KOPT-K1 (cell line): ENCODE measurements around the gene HIBADH.
"Not testable (repeated sequence)": the region's sequence is repeated elsewhere in the genome, so short reads cannot be mapped to it uniquely, and the experiment has no call there.

Experiments
- H3K27ac ChIP-seq: fragments of 200-600 bp; sonication (generic); 2 replicates; pipeline ENCODE4 v1.5.1; 2016; ENCODE audit warnings: antibody characterized with exemption, mild to moderate bottlenecking, low read depth, low read length; ENCODE audit not compliant: poor library complexity, severe bottlenecking
- H3K36me3 ChIP-seq: fragments of 200-600 bp; sonication (generic); 2 replicates; pipeline ENCODE4 v1.5.1; 2017; ENCODE audit warnings: antibody characterized with exemption, mild to moderate bottlenecking, low read length, moderate library complexity; ENCODE audit not compliant: insufficient read depth
- H3K9me3 ChIP-seq: fragments of 200-600 bp; sonication (generic); 2 replicates; pipeline ENCODE4 v1.5.1; 2017; ENCODE audit warnings: antibody characterized with exemption, low read length, mild to moderate bottlenecking; ENCODE audit not compliant: insufficient read depth, poor library complexity, severe bottlenecking

HIBADH gene

GRCh38 chr7:27689150-27689549 is 26.5 kb upstream of the HIBADH start:
- Histone ChIP-seq H3K36me3 (no peaks in the 10 kb centered on the region), H3K27ac (no peak overlapping the region), H3K9me3 (no peaks in the 10 kb centered on the region)

- H3K9me3 ChIP-seq = no peaks in the 10 kb centered on the region
- H3K27ac ChIP-seq = no peak overlapping the region
- H3K36me3 ChIP-seq = no peaks in the 10 kb centered on the region
These were observed 26.0 kb upstream of the HIBADH start for GRCh38 chr7:27688646-27689045.

- Histone ChIP-seq H3K9me3 (no peaks in the 10 kb centered on the region), H3K36me3 (no peaks in the 10 kb centered on the region), H3K27ac (no peak overlapping the region)
These were observed 25.4 kb upstream of the HIBADH start for GRCh38 chr7:27688056-27688455.

GRCh38 chr7:27686315-27686714 is 23.6 kb upstream of the HIBADH start:
- H3K9me3 ChIP-seq = no peaks in the 10 kb centered on the region
- H3K36me3 ChIP-seq = no peaks in the 10 kb centered on the region
- H3K27ac ChIP-seq = no peak overlapping the region

GRCh38 chr7:27685893-27686292 is 23.2 kb upstream of the HIBADH start:
- Histone ChIP-seq H3K27ac (no peak overlapping the region), H3K9me3 (no peaks in the 10 kb centered on the region), H3K36me3 (no peaks in the 10 kb centered on the region)

- H3K9me3 ChIP-seq = no peaks in the 10 kb centered on the region
- H3K36me3 ChIP-seq = no peaks in the 10 kb centered on the region
- no peak overlapping the region for H3K27ac ChIP-seq
These were observed 22.5 kb upstream of the HIBADH start for GRCh38 chr7:27685209-27685608.

GRCh38 chr7:27684491-27684890 is 21.8 kb upstream of the HIBADH start:
- Histone ChIP-seq H3K9me3 (no peaks in the 10 kb centered on the region), H3K36me3 (no peaks in the 10 kb centered on the region), H3K27ac (no peak overlapping the region)

GRCh38 chr7:27680610-27681009 is 17.9 kb upstream of the HIBADH start:
- no peak overlapping the region for H3K27ac ChIP-seq
- H3K36me3 ChIP-seq = no peaks in the 10 kb centered on the region
- H3K9me3 ChIP-seq = no peaks in the 10 kb centered on the region

GRCh38 chr7:27678617-27679260 is 16.1 kb upstream of the HIBADH start:
- no peak overlapping the region for H3K27ac ChIP-seq
- no peaks in the 10 kb centered on the region for H3K36me3 ChIP-seq
- H3K9me3 ChIP-seq = no peaks in the 10 kb centered on the region

- Histone ChIP-seq H3K27ac (no peak overlapping the region), H3K36me3 (no peaks in the 10 kb centered on the region)
These were observed 15.4 kb upstream of the HIBADH start for GRCh38 chr7:27677912-27678612.

GRCh38 chr7:27674126-27674525 is 11.4 kb upstream of the HIBADH start:
- not testable (repeated sequence) for H3K9me3 ChIP-seq, H3K36me3 ChIP-seq, H3K27ac ChIP-seq

More at GRCh38 chr7:27677912-27678612, 15.4 kb upstream of the HIBADH start:
- H3K9me3 ChIP-seq = no peaks in the 10 kb centered on the region

- H3K9me3 ChIP-seq = no peaks in the 10 kb centered on the region
- no peak overlapping the region for H3K27ac ChIP-seq
- H3K36me3 ChIP-seq = no peaks in the 10 kb centered on the region
These were observed 9.0 kb upstream of the HIBADH start for GRCh38 chr7:27671675-27672074.

GRCh38 chr7:27670676-27671075 is 8.0 kb upstream of the HIBADH start:
- Histone ChIP-seq H3K9me3 (no peaks in the 10 kb centered on the region), H3K36me3 (no peaks in the 10 kb centered on the region), H3K27ac (no peak overlapping the region)

- Histone ChIP-seq H3K9me3 (no peaks in the 10 kb centered on the region), H3K27ac (no peak overlapping the region), H3K36me3 (no peaks in the 10 kb centered on the region)
These were observed 7.5 kb upstream of the HIBADH start for GRCh38 chr7:27670177-27670576.

GRCh38 chr7:27665531-27665930 is 2.8 kb upstream of the HIBADH start:
- Histone ChIP-seq H3K27ac (no peak overlapping the region), H3K9me3 (no peaks in the 10 kb centered on the region), H3K36me3 (no peaks in the 10 kb centered on the region)

- Histone ChIP-seq H3K9me3 (no peaks in the 10 kb centered on the region), H3K27ac (no peak overlapping the region), H3K36me3 (no peaks in the 10 kb centered on the region)
These were observed 1.3 kb upstream of the HIBADH start for GRCh38 chr7:27663989-27664331.
